Measurements from ENCODE around the gene RHBDD2.

Gene RHBDD2

DNA sequence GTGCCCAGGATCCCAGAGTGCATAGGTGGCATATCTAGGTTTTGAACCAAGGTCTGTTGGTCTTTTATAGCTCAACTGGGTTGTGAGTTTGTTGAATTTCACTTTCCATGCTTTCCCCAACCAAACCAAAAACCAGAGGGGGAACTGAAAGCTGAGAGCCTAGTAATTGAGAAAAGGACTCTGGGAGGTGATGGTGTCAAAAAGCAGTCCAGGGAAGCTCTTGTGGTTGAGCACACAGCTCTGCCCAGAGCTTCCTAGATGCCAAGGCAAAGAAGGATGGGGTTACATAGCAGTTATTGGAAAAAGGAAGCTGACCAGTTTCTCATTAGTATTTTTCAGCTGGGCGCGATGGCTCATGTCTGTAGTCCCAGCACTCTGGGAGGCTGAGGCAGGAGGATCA is 46.1 kb downstream of the RHBDD2 start:
- Histone ChIP-seq H3K79me2 (ENCODE audit: insufficient read depth, low read length) (peaks cover 3% of the 10 kb centered on the region; the same call in 1 of the 2 replicates), H3K4me3 (ENCODE audit: low read depth in 1 of 2, low read length in 2 of 2) (no peak overlapping the region), H3K9me3 (ENCODE audit: insufficient read depth, low read length, severe bottlenecking) (no peaks in the 10 kb centered on the region), H3K4me1 (ENCODE audit: insufficient read depth, low read length) (no peaks in the 10 kb centered on the region), H3K36me3 (ENCODE audit: insufficient read depth, low read length) (no peaks in the 10 kb centered on the region), H3K27me3 (ENCODE audit: insufficient read depth, low read length, poor library complexity) (no peaks in the 10 kb centered on the region), H4K20me1 (ENCODE audit: insufficient read depth, low read length) (peaks cover 16% of the 10 kb centered on the region), H3K4me2 (ENCODE audit: insufficient read depth, low read length) (no peak overlapping the region), H2AFZ (ENCODE audit: low read depth, low read length) (no peak overlapping the region), H3K9ac (ENCODE audit: low read depth, low read length) (no peak overlapping the region), H3K27ac (ENCODE audit: low read length) (no peak overlapping the region)
- no peak for ATAC-seq (ENCODE audit: insufficient read depth, low read depth)
- DNase-seq: no peak
- no peak for TF ChIP-seq EZH2 (IDR thresholded peaks at IDR 0.05; ENCODE audit: borderline replicate concordance, low read depth, low read length, severe bottlenecking)
- TF ChIP-seq, protein P1, sequence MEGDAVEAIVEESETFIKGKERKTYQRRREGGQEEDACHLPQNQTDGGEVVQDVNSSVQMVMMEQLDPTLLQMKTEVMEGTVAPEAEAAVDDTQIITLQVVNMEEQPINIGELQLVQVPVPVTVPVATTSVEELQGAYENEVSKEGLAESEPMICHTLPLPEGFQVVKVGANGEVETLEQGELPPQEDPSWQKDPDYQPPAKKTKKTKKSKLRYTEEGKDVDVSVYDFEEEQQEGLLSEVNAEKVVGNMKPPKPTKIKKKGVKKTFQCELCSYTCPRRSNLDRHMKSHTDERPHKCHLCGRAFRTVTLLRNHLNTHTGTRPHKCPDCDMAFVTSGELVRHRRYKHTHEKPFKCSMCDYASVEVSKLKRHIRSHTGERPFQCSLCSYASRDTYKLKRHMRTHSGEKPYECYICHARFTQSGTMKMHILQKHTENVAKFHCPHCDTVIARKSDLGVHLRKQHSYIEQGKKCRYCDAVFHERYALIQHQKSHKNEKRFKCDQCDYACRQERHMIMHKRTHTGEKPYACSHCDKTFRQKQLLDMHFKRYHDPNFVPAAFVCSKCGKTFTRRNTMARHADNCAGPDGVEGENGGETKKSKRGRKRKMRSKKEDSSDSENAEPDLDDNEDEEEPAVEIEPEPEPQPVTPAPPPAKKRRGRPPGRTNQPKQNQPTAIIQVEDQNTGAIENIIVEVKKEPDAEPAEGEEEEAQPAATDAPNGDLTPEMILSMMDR (IDR thresholded peaks at IDR 0.05; ENCODE audit: borderline replicate concordance, extremely low read depth, low read length, poor library complexity, severe bottlenecking): no peak

GRCh38 chr7:75925717-75926435 is 47.0 kb downstream of the RHBDD2 start:
- H4K20me1 ChIP-seq (ENCODE audit: insufficient read depth, low read length): peaks cover 16% of the 10 kb centered on the region
- ATAC-seq (ENCODE audit: insufficient read depth, low read depth) (no peak), DNase-seq (no peak)
- no peak overlapping the region for H3K4me2 ChIP-seq (ENCODE audit: insufficient read depth, low read length)
- H3K4me3 ChIP-seq (ENCODE audit: low read depth in 1 of 2, low read length in 2 of 2): no peak overlapping the region
- H2AFZ ChIP-seq (ENCODE audit: low read depth, low read length): no peak overlapping the region
- H3K9me3 ChIP-seq (ENCODE audit: insufficient read depth, low read length, severe bottlenecking): no peaks in the 10 kb centered on the region
- H3K4me1 ChIP-seq (ENCODE audit: insufficient read depth, low read length): no peaks in the 10 kb centered on the region
- TF ChIP-seq, protein P1 (IDR thresholded peaks at IDR 0.05; ENCODE audit: borderline replicate concordance, extremely low read depth, low read length, poor library complexity, severe bottlenecking): no peak
- no peak for TF ChIP-seq EZH2 (IDR thresholded peaks at IDR 0.05; ENCODE audit: borderline replicate concordance, low read depth, low read length, severe bottlenecking)
- no peak overlapping the region for H3K27ac ChIP-seq (ENCODE audit: low read length)
- no peaks in the 10 kb centered on the region for H3K27me3 ChIP-seq (ENCODE audit: insufficient read depth, low read length, poor library complexity)
- no peaks in the 10 kb centered on the region for H3K79me2 ChIP-seq (ENCODE audit: insufficient read depth, low read length)
- no peak overlapping the region for H3K9ac ChIP-seq (ENCODE audit: low read depth, low read length)
- no peaks in the 10 kb centered on the region for H3K36me3 ChIP-seq (ENCODE audit: insufficient read depth, low read length)

GRCh38 chr7:75928568-75928914 is 49.7 kb downstream of the RHBDD2 start:
- no peaks in the 10 kb centered on the region for H3K27me3 ChIP-seq (ENCODE audit: insufficient read depth, low read length, poor library complexity)
- no peaks in the 10 kb centered on the region for H3K79me2 ChIP-seq (ENCODE audit: insufficient read depth, low read length)
- H3K4me2 ChIP-seq (ENCODE audit: insufficient read depth, low read length): no peak overlapping the region
- H2AFZ ChIP-seq (ENCODE audit: low read depth, low read length): no peak overlapping the region
- ATAC-seq (ENCODE audit: insufficient read depth, low read depth) (peak; percentile 96), DNase-seq (peak; percentile 57)
- H4K20me1 ChIP-seq (ENCODE audit: insufficient read depth, low read length): peaks cover 9% of the 10 kb centered on the region; the same call in 1 of the 2 replicates
- H3K9ac ChIP-seq (ENCODE audit: low read depth, low read length): no peak overlapping the region
- no peaks in the 10 kb centered on the region for H3K36me3 ChIP-seq (ENCODE audit: insufficient read depth, low read length)
- no peaks in the 10 kb centered on the region for H3K9me3 ChIP-seq (ENCODE audit: insufficient read depth, low read length, severe bottlenecking)
- H3K4me1 ChIP-seq (ENCODE audit: insufficient read depth, low read length): no peaks in the 10 kb centered on the region
- no peak overlapping the region for H3K4me3 ChIP-seq (ENCODE audit: low read depth in 1 of 2, low read length in 2 of 2)
- TF ChIP-seq, protein P1 (IDR thresholded peaks at IDR 0.05; ENCODE audit: borderline replicate concordance, extremely low read depth, low read length, poor library complexity, severe bottlenecking): no peak
- TF ChIP-seq EZH2 (IDR thresholded peaks at IDR 0.05; ENCODE audit: borderline replicate concordance, low read depth, low read length, severe bottlenecking): no peak
- H3K27ac ChIP-seq (ENCODE audit: low read length): no peak overlapping the region
